DND-41 (cell line): Measurements from ENCODE around the gene CCR7.

ENCODE experiments used
- ATAC-seq: fragments of 200-7000 bp; cut with Tn5 transposase; 3 replicates; pipeline ENCODE4 v1.9.1; 2021; ENCODE audit warnings: low read depth; ENCODE audit not compliant: insufficient read depth
- DNase-seq: peaks from one replicate; pipeline ENCODE4 v3.0.0-alpha.2; 2020
- H2AFZ ChIP-seq: 2 replicates; pipeline ENCODE4 v1.6.0; 2012; ENCODE audit warnings: low read depth, low read length
- H3K27ac ChIP-seq: 2 replicates; pipeline ENCODE4 v1.5.1; 2012; ENCODE audit warnings: low read length, inconsistent platforms
- H3K27me3 ChIP-seq: fragments of 200-600 bp; sonication (generic); 2 replicates; pipeline ENCODE4 v1.6.0; 2012; ENCODE audit warnings: low read length, mild to moderate bottlenecking, inconsistent platforms; ENCODE audit not compliant: insufficient read depth, poor library complexity
- H3K36me3 ChIP-seq: 2 replicates; pipeline ENCODE4 v1.5.1; 2012; ENCODE audit warnings: low read length, inconsistent platforms; ENCODE audit not compliant: insufficient read depth
- H3K4me1 ChIP-seq: 2 replicates; pipeline ENCODE4 v1.5.1; 2012; ENCODE audit warnings: mild to moderate bottlenecking, low read length; ENCODE audit not compliant: insufficient read depth
- H3K4me2 ChIP-seq: 2 replicates; pipeline ENCODE4 v1.6.0; 2012; ENCODE audit warnings: mild to moderate bottlenecking, moderate library complexity, low read length, inconsistent platforms; ENCODE audit not compliant: insufficient read depth
- H3K4me3 ChIP-seq, 2 experiments: fragments of 200-600 bp in 1 of 2; shearing (Covaris generic) in 1 of 2; 2 replicates each; pipeline ENCODE4 v1.5.1; 2012 to 2016; ENCODE audit warnings: inconsistent platforms in 2 of 2, low read length in 2 of 2, mild to moderate bottlenecking in 2 of 2, low read depth in 1 of 2, moderate library complexity in 1 of 2
- H3K79me2 ChIP-seq: 2 replicates; pipeline ENCODE4 v1.6.0; 2012; ENCODE audit warnings: low read length, inconsistent platforms; ENCODE audit not compliant: insufficient read depth
- H3K9ac ChIP-seq: 2 replicates; pipeline ENCODE4 v1.6.0; 2012; ENCODE audit warnings: low read depth, mild to moderate bottlenecking, inconsistent platforms, low read length, moderate library complexity
- H3K9me3 ChIP-seq: 2 replicates; pipeline ENCODE4 v1.5.1; 2012; ENCODE audit warnings: low read length, moderate library complexity, mild to moderate bottlenecking, inconsistent platforms; ENCODE audit not compliant: insufficient read depth, severe bottlenecking
- H4K20me1 ChIP-seq: 2 replicates; pipeline ENCODE4 v1.6.0; 2012; ENCODE audit warnings: low read length; ENCODE audit not compliant: insufficient read depth
- EZH2 ChIP-seq: IDR thresholded peaks from 3 replicates; pipeline ENCODE4 v1.6.1; 2012; ENCODE audit warnings: borderline replicate concordance, low read depth, mild to moderate bottlenecking, moderate library complexity, low read length, inconsistent platforms; ENCODE audit not compliant: severe bottlenecking
- TF ChIP-seq, protein P1 (sequence below): IDR thresholded peaks from 2 replicates; pipeline ENCODE4 v1.5.1; 2012; ENCODE audit warnings: borderline replicate concordance, low read length, moderate library complexity, mild to moderate bottlenecking; ENCODE audit not compliant: poor library complexity, severe bottlenecking; ENCODE audit errors: extremely low read depth

CCR7 gene

GRCh38 chr17:40509626-40510327, 55.5 kb downstream of the CCR7 start:
- ATAC-seq (no peak), DNase-seq (no peak)
- no peak overlapping the region for H3K9ac ChIP-seq
- H3K27me3 ChIP-seq: no peaks in the 10 kb centered on the region
- no peaks in the 10 kb centered on the region for H3K36me3 ChIP-seq
- H3K4me1 ChIP-seq: peaks cover 5% of the 10 kb centered on the region
- no peaks in the 10 kb centered on the region for H3K9me3 ChIP-seq
- TF ChIP-seq, protein P1, sequence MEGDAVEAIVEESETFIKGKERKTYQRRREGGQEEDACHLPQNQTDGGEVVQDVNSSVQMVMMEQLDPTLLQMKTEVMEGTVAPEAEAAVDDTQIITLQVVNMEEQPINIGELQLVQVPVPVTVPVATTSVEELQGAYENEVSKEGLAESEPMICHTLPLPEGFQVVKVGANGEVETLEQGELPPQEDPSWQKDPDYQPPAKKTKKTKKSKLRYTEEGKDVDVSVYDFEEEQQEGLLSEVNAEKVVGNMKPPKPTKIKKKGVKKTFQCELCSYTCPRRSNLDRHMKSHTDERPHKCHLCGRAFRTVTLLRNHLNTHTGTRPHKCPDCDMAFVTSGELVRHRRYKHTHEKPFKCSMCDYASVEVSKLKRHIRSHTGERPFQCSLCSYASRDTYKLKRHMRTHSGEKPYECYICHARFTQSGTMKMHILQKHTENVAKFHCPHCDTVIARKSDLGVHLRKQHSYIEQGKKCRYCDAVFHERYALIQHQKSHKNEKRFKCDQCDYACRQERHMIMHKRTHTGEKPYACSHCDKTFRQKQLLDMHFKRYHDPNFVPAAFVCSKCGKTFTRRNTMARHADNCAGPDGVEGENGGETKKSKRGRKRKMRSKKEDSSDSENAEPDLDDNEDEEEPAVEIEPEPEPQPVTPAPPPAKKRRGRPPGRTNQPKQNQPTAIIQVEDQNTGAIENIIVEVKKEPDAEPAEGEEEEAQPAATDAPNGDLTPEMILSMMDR: no peak
- TF ChIP-seq EZH2: no peak
- no peaks in the 10 kb centered on the region for H4K20me1 ChIP-seq
- H3K27ac ChIP-seq: 0 out of 2 replicates have a peak overlapping the region, but pooled peaks have one; percentile 4
- no peaks in the 10 kb centered on the region for H3K79me2 ChIP-seq
- no peak overlapping the region for H2AFZ ChIP-seq
- H3K4me3 ChIP-seq: no peak overlapping the region
- no peak overlapping the region for H3K4me2 ChIP-seq

- Histone ChIP-seq H3K4me3 (no peak overlapping the region), H4K20me1 (no peaks in the 10 kb centered on the region), H2AFZ (no peak overlapping the region), H3K9ac (no peak overlapping the region), H3K27ac (no peak overlapping the region), H3K4me1 (no peaks in the 10 kb centered on the region), H3K27me3 (no peaks in the 10 kb centered on the region), H3K79me2 (no peaks in the 10 kb centered on the region), H3K36me3 (no peaks in the 10 kb centered on the region), H3K9me3 (no peaks in the 10 kb centered on the region), H3K4me2 (no peak overlapping the region)
- TF ChIP-seq EZH2: no peak
- TF ChIP-seq, protein P1: no peak
- DNase-seq: no peak
- no peak for ATAC-seq
These were observed 58.5 kb downstream of the CCR7 start for GRCh38 chr17:40506786-40507185.
